HG03280 (cell line): ENCODE results near the gene CDK5RAP2.
"Not testable (repeated sequence)": the region's sequence is repeated elsewhere in the genome, so short reads cannot be mapped to it uniquely, and the experiment has no call there.

Experiments
- ATAC-seq: cut with Tn5 transposase; IDR thresholded peaks from one replicate; pipeline ENCODE4 v1.9.1; 2021; ENCODE audit warnings: mild to moderate bottlenecking, moderate library complexity; ENCODE audit not compliant: unreplicated experiment

The CDK5RAP2 gene

GRCh38 chr9:120474591-120475243, 105.2 kb downstream of the CDK5RAP2 start:
- ATAC-seq = no peak

GRCh38 chr9:120473608-120474007, 106.4 kb downstream of the CDK5RAP2 start:
- no peak for ATAC-seq

DNA sequence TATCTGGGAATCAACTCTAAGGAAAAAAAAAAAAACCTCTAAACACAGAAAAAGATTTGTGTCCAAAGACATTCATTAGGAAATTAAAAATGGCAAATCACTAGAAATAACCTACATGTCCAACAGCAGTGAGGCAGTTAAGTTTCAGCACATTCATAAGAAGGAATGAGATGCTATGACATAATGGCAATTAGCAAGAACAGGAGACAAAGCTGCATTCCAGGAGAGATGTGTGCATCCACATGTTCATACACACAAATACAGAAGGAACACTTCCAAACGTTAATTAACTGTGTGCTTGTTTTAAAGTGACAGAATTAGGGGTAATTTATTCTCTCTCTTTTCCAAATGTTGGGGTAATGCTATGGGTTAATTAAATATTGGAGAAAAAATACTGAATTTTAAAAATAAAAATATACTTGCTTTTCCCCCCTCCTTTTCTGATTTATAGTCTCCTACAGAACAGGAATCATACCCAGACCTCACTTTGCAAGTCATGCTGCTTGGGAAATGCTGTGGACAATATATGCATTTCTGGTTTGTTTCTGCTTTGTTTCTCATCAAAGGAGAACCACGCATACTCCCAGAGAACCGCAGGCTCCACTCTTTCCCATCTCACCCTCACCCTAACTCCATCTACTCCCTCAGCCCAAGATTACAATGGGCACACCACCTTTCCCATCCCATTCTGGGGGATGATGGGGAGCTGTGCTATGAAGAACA, 114.1 kb downstream of the CDK5RAP2 start:
- no peak for ATAC-seq

DNA sequence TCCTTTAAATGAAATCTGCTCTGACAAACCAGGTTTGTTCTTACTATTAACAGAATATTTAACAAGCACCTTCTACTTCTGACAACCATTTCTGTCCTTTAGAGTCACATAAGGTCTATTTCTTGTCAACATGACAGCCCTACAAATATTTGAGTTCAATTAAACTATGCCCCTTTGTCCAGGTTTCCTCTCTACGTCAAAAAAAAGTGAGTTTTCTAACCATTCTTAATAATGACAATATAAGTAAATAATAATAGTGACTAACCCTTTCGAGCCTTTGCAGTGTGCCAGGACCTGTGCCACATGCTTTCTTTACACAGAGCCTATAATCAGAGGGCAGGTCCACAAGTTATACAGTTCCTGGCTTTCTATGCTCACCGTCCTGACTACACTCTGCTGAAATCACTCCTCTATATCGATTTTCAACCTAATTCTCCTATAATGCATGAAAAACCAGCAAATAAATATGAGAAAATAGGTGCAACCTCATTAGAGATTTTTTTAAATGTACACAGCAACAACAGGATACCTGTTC, 115.0 kb downstream of the CDK5RAP2 start:
- no peak for ATAC-seq

- no peak for ATAC-seq
Measured at GRCh38 chr9:120464176-120464886, 115.6 kb downstream of the CDK5RAP2 start.

- no peak for ATAC-seq
Measured at GRCh38 chr9:120463765-120464164, 116.2 kb downstream of the CDK5RAP2 start.

DNA sequence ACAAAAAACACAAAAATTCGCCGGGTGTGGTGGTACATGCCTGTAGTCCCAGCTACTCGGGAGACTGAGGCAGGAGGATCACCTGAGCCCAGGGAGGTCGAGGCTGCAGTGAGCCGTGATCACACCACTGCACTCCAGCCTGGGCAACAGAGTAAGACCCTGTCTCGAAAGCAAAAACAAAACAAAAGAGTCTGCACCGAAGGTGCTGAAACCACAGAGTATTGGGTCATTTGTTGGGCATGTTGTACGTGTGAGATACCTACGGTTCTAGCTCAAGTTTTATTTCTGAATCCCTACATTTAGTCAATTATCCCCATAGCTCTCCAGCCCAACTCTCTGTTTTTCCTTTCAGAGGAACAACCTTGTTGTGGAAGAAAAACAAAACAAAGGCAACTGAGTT, 118.3 kb downstream of the CDK5RAP2 start:
- not testable (repeated sequence) for ATAC-seq

DNA sequence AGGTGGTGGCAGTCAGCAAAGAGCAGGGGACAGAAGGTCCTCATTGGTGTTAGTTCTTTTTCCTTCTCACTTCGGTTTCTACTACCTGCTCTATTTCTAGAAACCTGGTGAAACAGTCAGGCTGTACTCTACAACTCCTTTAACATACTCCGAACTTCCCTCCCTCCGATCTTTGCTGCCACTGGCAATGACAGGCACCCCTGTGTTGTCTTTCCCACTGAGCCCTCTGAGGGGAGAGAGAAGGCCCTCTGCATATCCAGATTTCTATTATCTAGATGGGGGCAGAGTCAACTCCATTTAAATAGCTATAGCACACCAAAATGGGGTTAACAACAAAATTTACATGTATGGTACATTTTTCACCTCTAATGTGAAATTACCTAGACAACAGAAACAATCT, 123.7 kb downstream of the CDK5RAP2 start:
- ATAC-seq = no peak

- no peak for ATAC-seq
Measured at GRCh38 chr9:120454467-120454866, 125.5 kb downstream of the CDK5RAP2 start.

DNA sequence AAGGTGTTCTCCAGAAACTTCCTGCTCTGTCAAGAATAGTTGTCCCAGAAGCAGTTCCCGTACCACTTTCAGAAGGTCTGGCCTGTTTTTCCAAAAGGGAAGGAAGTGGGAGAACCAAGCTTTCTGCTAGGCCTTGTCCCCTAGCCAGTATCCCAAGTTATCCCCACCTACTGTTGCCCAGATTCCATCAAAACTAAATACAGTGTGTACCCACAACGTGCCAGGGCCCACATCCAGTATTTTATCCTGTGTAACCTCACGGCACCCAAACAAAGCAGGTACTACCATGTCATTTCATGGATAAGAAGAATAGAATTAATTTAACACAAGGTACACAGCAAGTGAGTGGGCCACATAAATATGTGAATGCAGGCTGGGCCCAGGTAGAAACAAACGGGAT, 126.2 kb downstream of the CDK5RAP2 start:
- no peak for ATAC-seq

- ATAC-seq = no peak
Measured at GRCh38 chr9:120452631-120453030, 127.3 kb downstream of the CDK5RAP2 start.

GRCh38 chr9:120450916-120451315, 129.1 kb downstream of the CDK5RAP2 start:
- ATAC-seq = no peak

DNA sequence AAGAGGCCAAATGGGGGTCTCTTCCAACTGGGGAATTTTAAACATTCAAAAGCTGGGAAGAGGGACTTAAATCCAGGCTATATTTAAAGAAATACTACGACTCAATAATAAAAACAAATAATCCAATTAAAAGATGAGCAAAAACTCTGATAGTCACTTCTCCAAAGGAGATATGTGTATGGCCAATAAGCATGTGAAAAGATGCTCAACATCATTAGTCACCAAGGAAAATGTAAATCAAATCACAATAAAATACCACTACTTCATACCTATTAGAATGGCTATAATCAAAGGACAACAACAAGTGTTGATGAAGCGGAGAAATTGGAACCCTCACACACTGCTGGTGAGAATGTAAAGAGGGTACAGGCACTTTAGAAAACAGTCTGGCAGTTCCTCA, 130.4 kb downstream of the CDK5RAP2 start:
- ATAC-seq = no peak

DNA sequence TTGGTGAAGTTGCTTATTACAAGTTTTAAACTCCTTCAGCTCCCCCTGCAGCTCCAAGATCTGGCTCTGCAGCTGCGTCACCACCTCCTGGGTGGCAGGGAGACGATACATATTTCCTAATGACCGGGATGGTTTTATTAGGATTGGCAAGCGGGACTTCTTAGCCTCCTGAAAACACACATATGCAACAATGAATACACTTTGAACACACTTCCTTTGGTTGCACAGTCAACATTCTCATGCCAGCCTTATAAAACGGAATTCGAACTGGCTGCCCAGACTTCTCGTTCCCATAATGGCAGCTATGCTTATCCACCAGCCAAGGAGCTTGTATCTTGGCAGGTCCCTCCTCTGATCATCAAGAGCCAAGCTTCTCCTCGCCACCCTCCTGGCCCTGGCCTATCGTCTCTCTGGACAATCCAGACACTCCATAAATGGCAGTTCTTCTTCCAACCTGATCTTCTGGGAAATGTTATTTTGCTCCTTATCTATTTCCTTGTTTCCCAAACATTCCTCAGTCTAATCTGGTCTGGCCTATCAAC, 131.9 kb downstream of the CDK5RAP2 start:
- no peak for ATAC-seq

DNA sequence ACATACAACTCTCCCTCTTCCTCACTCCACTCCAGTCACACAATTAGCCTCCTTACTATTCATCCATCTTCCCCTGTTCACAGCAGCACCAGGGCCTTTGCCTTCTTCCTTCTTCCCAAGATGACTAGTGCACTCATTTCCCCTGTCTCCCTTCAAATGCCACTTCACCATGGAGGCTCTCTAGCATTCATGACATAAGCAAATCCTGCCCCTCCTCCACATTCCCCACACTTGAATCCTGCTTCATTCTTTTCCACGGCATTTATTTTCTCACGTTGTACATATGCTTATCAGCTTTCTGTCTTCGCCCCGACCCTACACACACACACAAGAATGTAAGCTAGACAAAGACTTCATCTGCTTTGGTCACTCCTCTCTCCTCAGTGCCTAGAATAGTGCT, 133.3 kb downstream of the CDK5RAP2 start:
- no peak for ATAC-seq

GRCh38 chr9:120443976-120444375, 136.0 kb downstream of the CDK5RAP2 start:
- ATAC-seq = no peak

DNA sequence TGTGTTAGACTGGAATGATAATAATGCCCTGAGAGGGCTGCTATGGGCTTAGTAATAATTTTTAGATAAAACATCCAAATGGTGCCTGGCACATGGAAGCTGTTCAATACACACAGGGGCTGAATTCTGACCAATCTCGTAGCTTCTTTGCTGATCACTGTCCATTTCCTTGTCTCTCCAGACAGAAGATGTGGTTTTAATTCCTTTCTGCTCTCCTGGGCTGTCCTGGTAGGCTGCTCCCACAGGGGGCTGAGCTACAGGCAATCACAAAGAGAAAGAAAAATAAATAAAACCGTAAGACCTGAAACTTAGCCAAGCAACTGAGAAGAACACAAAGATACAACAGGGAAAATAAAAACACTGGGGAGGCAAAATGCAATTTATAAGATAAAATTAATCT, 136.5 kb downstream of the CDK5RAP2 start:
- ATAC-seq = no peak

GRCh38 chr9:120442308-120442995, 137.5 kb downstream of the CDK5RAP2 start:
- ATAC-seq = no peak

GRCh38 chr9:120441426-120442307, 138.3 kb downstream of the CDK5RAP2 start:
- no peak for ATAC-seq

DNA sequence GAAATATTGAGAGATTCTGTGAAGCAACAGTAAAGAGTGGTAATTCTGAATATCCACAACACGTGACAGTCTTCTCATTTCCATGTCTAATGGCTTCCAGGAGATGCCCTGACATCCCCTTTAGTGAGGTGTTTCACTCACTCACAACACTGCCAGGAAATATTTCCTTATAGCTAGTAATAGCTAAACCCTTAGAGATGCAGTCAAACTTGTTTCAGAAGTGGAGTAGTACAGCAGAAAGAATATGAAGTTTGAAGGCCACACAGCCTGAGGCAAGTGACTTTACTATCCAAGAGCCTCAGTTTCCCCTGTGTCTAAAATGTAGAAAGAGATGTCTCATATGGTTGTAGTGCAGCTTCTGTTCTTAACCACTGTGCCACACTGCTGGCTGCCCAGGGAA, 139.2 kb downstream of the CDK5RAP2 start:
- no peak for ATAC-seq
